D721Med (cell line): ENCODE data around the gene CRK.

Source experiments
- DNase-seq: peaks from one replicate; pipeline ENCODE4 v3.0.0; 2011; ENCODE audit warnings: low spot score; ENCODE audit not compliant: insufficient read length
- FAIRE-seq: peaks from 2 replicates; lab custom pipeline; 2011; peaks lifted over from hg19 to GRCh38; lab: Jason Lieb, UNC
- TF ChIP-seq, protein P1 (sequence below): IDR thresholded peaks from 2 replicates; pipeline ENCODE4 v1.5.1; 2012; ENCODE audit warnings: mild to moderate bottlenecking, control low read depth; ENCODE audit not compliant: insufficient read depth; ENCODE audit errors: missing control alignments

The CRK gene

DNA sequence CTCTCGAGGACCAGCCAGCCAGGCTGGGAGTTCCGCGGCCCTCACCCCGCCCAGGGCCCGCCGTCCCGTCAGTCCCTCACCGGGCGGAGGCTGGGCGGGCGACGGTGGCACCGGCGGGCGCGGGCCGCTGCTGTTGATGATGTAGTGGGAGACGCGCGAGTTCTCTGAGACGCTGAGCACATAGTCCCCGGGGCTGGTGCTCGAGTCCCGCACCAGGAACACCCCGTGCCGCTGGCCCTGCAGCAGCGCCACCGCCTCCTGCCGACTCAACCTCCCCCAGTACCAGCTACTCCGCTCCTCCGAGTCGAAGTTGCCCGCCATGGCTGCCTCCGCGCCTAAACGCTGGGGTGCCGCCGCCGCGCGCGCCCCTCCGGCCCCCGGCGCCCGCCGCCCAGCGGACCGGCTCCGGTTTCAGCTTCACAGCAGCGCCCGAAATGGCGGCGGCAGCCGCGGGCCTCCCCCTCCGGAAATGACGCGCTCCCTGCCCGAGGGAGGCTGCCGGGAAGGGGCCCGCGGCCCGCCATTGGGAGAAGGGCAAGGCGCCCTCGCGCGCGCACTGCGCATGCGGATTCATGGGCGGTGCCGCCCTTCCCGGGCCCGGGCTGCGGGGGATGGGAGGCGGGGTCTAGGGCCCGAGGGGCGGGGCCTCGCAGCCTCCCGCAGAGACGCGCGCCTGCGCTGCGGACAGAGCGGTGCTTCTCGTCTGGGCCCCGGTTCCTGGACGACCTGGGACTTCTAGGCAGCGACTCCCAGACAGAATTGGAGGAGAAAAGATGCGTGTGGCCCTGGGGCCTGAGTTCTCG is at the start of gene CRK:
TSS of gene CRK (minus strand) at position 436 of the 803 bp plus-strand sequence. CDS start at position 321, 115 bp downstream.
- FAIRE-seq (no peak), DNase-seq (peak; percentile 98)

DNA sequence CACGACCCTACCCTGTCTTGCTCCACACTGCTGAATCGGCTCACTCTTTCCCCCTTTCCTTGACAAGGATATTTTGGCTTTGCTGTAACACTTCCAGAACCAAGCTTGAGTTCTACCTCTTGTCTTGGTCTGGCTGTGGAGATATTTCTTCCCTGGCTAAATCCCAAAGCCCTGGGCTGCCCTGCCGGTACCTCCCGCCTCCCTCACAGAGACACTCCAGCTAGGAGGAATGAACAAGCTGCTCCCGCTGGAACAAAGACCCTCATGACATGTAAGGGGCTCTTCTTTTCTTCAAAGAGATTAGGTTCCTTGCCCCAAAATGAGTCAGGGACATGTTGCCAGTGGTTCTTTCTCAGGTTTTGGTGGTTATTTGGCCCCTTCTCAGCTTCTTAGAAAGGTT is 49.6 kb upstream of the CRK start:
- TF ChIP-seq, protein P1, sequence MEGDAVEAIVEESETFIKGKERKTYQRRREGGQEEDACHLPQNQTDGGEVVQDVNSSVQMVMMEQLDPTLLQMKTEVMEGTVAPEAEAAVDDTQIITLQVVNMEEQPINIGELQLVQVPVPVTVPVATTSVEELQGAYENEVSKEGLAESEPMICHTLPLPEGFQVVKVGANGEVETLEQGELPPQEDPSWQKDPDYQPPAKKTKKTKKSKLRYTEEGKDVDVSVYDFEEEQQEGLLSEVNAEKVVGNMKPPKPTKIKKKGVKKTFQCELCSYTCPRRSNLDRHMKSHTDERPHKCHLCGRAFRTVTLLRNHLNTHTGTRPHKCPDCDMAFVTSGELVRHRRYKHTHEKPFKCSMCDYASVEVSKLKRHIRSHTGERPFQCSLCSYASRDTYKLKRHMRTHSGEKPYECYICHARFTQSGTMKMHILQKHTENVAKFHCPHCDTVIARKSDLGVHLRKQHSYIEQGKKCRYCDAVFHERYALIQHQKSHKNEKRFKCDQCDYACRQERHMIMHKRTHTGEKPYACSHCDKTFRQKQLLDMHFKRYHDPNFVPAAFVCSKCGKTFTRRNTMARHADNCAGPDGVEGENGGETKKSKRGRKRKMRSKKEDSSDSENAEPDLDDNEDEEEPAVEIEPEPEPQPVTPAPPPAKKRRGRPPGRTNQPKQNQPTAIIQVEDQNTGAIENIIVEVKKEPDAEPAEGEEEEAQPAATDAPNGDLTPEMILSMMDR, result no peak
- DNase-seq, result no peak
- FAIRE-seq, result no peak

More for the DNA sequence above, at the start of gene CRK:
- TF ChIP-seq, protein P1, result no peak

DNA sequence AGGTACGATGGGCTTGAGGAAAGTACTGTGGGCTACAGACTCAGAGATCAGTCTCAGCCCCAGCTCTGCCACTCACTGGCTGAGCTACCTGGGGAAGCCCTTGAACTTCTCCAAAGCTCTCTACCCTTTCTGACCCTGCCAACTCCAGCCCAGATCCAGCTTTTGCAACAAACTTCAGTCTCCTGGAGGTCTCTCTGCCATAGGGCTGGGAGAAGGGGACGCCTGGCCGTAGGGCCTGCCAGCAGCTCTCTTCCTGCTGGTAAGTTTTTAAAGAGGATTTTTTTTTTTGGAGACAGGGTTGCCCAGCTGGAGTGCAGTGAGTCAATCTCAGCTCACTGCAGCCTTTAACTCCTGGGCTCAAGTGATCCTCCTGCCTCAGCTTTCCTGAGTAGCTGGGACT is 48.8 kb upstream of the CRK start:
- FAIRE-seq, result no peak
- TF ChIP-seq, protein P1, result no peak

DNA sequence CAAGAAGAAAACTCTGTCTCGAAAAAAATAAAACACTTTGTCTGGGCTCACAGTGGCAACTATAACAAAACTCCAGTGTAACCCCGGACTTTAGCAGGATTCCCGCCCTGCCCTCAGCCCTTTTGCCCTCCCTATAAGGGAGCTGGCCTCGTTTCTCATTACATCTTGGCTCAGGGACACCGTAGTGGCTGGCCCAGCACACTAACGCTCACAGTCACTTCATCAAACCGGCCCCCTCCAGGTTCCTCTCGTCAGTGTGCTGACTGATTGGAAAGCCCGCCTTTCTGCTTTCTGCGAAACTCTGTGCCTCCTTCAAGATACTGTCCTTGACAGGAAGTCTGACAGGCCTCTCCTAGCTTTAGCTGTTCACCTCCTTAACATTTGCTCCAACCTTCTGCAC is 47.7 kb upstream of the CRK start:
- FAIRE-seq (no peak), DNase-seq (no peak)
- TF ChIP-seq, protein P1, result no peak

More for the DNA sequence above, 48.8 kb upstream of the CRK start:
- DNase-seq, result no peak

DNA sequence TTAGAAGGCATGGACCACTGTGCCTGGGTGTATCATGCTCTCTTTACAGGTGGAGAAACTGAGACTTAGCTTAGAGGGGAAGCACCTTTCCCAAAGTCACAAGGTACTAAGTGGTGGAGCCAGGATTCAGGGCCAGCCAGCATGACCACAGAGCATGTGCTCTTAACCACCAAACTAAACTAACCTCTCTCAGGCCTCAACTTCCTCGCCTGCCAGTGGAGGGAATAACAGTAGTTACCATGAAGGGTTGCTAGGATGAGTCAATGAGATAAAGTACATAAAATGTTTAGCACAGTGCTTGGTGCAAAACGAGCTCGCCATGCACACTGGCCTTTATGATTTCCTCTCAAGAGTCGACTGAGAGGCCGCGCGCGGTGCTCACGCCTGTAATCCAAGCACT is 42.8 kb upstream of the CRK start:
- TF ChIP-seq, protein P1, result no peak
- FAIRE-seq (no peak), DNase-seq (no peak)

DNA sequence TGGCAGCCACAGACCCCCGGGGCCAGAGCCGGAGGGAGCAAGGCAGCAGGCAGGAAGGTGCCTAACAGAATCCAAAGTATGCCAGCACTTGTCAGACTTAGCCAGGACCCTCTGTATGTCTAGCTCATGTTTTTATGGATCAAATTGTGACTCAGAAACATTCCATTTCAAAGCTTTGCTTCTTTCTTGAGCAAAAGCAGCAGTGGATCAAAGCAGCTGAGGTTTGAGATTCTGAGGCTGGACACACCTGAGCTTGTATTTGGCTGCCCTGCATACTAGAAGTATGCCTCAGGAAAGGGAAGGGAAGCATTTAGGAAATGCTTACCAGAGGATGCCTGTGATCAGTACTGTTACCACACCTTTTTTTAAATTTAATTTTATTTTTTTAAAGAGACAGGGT is 42.2 kb upstream of the CRK start:
- no peak for DNase-seq
- no peak for FAIRE-seq
- TF ChIP-seq, protein P1, result no peak

DNA sequence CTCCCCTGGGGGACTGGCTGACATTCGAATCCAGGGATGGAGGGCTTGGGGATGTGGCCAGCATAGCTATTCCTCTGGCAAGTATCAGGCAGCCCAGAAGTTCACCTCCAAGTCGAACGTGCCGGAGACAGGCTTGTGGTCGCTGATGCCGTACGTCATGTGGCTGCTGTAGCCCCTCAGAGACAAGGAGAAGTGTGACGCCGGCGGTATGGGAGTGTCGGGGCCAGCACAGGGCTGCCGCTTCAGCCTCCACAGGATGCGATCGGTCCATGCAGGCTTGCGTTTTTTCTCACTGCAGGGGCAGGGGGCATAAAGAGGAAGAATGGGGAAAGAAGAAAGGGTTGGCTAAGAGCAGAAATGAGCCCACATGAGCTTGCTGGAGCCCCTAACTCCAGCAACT is 41.8 kb upstream of the CRK start:
- FAIRE-seq (no peak), DNase-seq (no peak)
- TF ChIP-seq, protein P1, result no peak
